CD14-positive monocyte (primary cell): ENCODE measurements around the gene FGD6. TPM values are rescaled to one million over a fixed set of nuclear protein-coding genes. Genes with fewer than 3 reads are reported as not detected.

Source experiments
- DNase-seq, 3 donors: peaks; one replicate each; pipeline ENCODE4 v3.0.0-alpha.2; 2011 to 2022
- H2AFZ ChIP-seq: 2 replicates; pipeline ENCODE4 v1.6.0; 2012; ENCODE audit warnings: mild to moderate bottlenecking, low read depth, low read length, inconsistent platforms; ENCODE audit not compliant: insufficient read depth, poor library complexity, severe bottlenecking
- H3K27ac ChIP-seq, 2 donors: 1 replicate in 1 of 2; 2 replicates in 1 of 2; pipeline ENCODE4 v1.5.1; 2012 to 2013; ENCODE audit warnings: low read length in 2 of 2, control low read depth in 1 of 2, inconsistent platforms in 1 of 2, low read depth in 1 of 2, mild to moderate bottlenecking in 1 of 2
- H3K27me3 ChIP-seq, 2 donors: one replicate each; pipeline versions ENCODE4 v1.6.0 to v1.6.1; 2011 to 2013; ENCODE audit warnings: low read length in 2 of 2; ENCODE audit not compliant: control insufficient read depth in 2 of 2, insufficient read depth in 2 of 2
- H3K36me3 ChIP-seq, 2 donors: replicated peaks in 1 of 2; 1 replicate in 1 of 2; 2 replicates in 1 of 2; pipeline versions ENCODE4 v1.5.1 to v1.6.1; 2012 to 2013; ENCODE audit warnings: low read length in 2 of 2, control low read depth in 1 of 2, inconsistent platforms in 1 of 2, mild to moderate bottlenecking in 1 of 2; ENCODE audit not compliant: insufficient read depth in 2 of 2, control insufficient read depth in 1 of 2
- H3K4me1 ChIP-seq, 2 donors: 1 replicate in 1 of 2; 2 replicates in 1 of 2; pipeline versions ENCODE4 v1.5.1 to v1.6.1; 2012 to 2013; ENCODE audit warnings: low read length in 2 of 2, control low read depth in 1 of 2, inconsistent platforms in 1 of 2, mild to moderate bottlenecking in 1 of 2, moderate library complexity in 1 of 2; ENCODE audit not compliant: insufficient read depth in 2 of 2, control insufficient read depth in 1 of 2
- H3K4me2 ChIP-seq: replicated peaks from 2 replicates; pipeline ENCODE3; 2012; ENCODE audit warnings: low read length, moderate library complexity, mild to moderate bottlenecking; ENCODE audit not compliant: poor library complexity, severe bottlenecking; ENCODE audit errors: extremely low read depth
- H3K4me3 ChIP-seq, 3 experiments: fragments of 200-600 bp in 1 of 3; sonication (generic) in 1 of 3; replicated peaks in 1 of 3; 1 replicate in 2 of 3; 2 replicates in 1 of 3; pipeline ENCODE4 v1.5.1; 2011 to 2013; ENCODE audit warnings: low read length in 3 of 3, mild to moderate bottlenecking in 3 of 3, control low read depth in 2 of 3, low read depth in 2 of 3, inconsistent platforms in 1 of 3, moderate library complexity in 1 of 3
- H3K79me2 ChIP-seq: 2 replicates; pipeline ENCODE4 v1.6.0; 2012; ENCODE audit warnings: mild to moderate bottlenecking, control low read depth, inconsistent platforms, low read length, moderate library complexity; ENCODE audit not compliant: insufficient read depth
- H3K9ac ChIP-seq: 2 replicates; pipeline ENCODE4 v1.6.0; 2017; ENCODE audit warnings: low read length, mild to moderate bottlenecking; ENCODE audit not compliant: insufficient read depth, poor library complexity, severe bottlenecking
- H3K9me3 ChIP-seq, 2 donors: replicated peaks in 1 of 2; 1 replicate in 1 of 2; 2 replicates in 1 of 2; pipeline versions ENCODE4 v1.5.1 to v1.6.1; 2012 to 2013; ENCODE audit warnings: low read length in 2 of 2, control low read depth in 1 of 2; ENCODE audit not compliant: control insufficient read depth in 1 of 2, insufficient read depth in 1 of 2
- H4K20me1 ChIP-seq: 2 replicates; pipeline ENCODE4 v1.6.0; 2012; ENCODE audit warnings: mild to moderate bottlenecking, low read length, control low read depth, moderate library complexity; ENCODE audit not compliant: insufficient read depth
- H3K27ac Mint-ChIP-seq, 7 donors: one replicate each; pipeline ENCODE4 v1.8.0; 2020; ENCODE audit warnings: mild to moderate bottlenecking in 7 of 7, mixed read lengths in 7 of 7, moderate library complexity in 6 of 7, inconsistent platforms in 2 of 7
- H3K27me3 Mint-ChIP-seq, 3 donors: one replicate each; pipeline ENCODE4 v1.8.0; 2021 to 2022; ENCODE audit warnings: low read depth in 3 of 3, mild to moderate bottlenecking in 3 of 3, mixed read lengths in 3 of 3, moderate library complexity in 3 of 3, inconsistent platforms in 1 of 3
- H3K36me3 Mint-ChIP-seq, 2 donors: one replicate each; pipeline ENCODE4 v1.8.0; 2020; ENCODE audit warnings: mixed read lengths in 2 of 2, inconsistent platforms in 1 of 2, mild to moderate bottlenecking in 1 of 2
- H3K4me1 Mint-ChIP-seq: one replicate; pipeline ENCODE4 v1.8.0; 2020; ENCODE audit warnings: mild to moderate bottlenecking, mixed read lengths
- H3K4me3 Mint-ChIP-seq, 2 donors: one replicate each; pipeline ENCODE4 v1.8.0; 2020; ENCODE audit warnings: mild to moderate bottlenecking in 2 of 2, mixed read lengths in 2 of 2, moderate library complexity in 1 of 2
- H3K9me3 Mint-ChIP-seq, 7 donors: one replicate each; pipeline ENCODE4 v1.8.0; 2020 to 2022; ENCODE audit warnings: mixed read lengths in 7 of 7, mild to moderate bottlenecking in 6 of 7, moderate library complexity in 6 of 7, inconsistent platforms in 2 of 7
- WGBS: methylation state at CpG from one replicate; pipeline ENCODE4 v1.1.5; 2013; ENCODE audit warnings: missing lambda C conversion rate; ENCODE audit not compliant: insufficient coverage; 5-methylcytosine and 5-hydroxymethylcytosine counted together
- intact Hi-C, 2 donors: fragments of 100-400 bp; cut with micrococcal nuclease; formaldehyde crosslinking; loops; one replicate each; pipeline versions ENCODE4 v1.15.0 to v1.15.1; 2023
- polyA plus RNA-seq, 3 donors: library from polyadenylated mRNA; depleted of rRNA in 1 of 3; unstranded in 2 of 3; stranded (reverse) in 1 of 3; fragments of 300-500 nt in 2 of 3; fragments of >200 nt in 1 of 3; fragmentation: Illumina TruSeq in 2 of 3; gene quantifications; 1 replicate in 2 of 3; 2 replicates in 1 of 3; pipeline ENCODE4 v1.2.3, GENCODE V29; 2012 to 2021
- TF ChIP-seq, protein P1 (sequence below): fragments of 200-600 bp; IDR thresholded peaks from one replicate; pipeline ENCODE4 v1.8.0; 2022; ENCODE audit warnings: antibody characterized with exemption, mild to moderate bottlenecking

FGD6 gene
- polyA plus RNA-seq, 3 donors = 4.0 to 8.1 (median 5.3) TPM

DNA sequence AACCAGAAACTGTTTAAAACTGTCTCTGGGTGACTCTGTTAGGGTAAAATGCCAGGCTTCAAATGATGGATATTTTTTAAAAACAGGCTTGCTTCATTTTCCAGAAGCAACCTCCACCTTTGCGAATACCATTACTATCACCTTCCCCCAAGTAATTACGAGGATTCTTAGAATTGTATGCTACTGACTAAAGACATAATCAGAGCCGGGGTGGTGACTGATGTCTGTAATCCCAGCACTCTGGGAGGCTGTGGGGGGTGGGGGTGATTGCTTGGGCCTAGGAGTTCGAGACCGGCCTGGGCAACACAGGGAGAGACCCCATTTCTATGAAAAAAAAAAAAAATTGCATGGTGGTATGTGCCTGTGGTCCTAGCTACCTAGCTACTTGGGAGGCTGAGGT is 38.3 kb downstream of the FGD6 start:
- no peak overlapping the region for H3K9ac ChIP-seq
- Mint-ChIP-seq H3K4me3 (no peak overlapping the region), H3K27me3 (peaks cover 0 to 3% (median 1%) of the 10 kb centered on the region in 3 donors), H3K36me3 (peaks cover 4 to 26% of the 10 kb centered on the region in 2 donors), H3K4me1 (peaks cover 6% of the 10 kb centered on the region), H3K27ac (no peak overlapping the region), H3K9me3 (no peaks in the 10 kb centered on the region)
- TF ChIP-seq, protein P1, sequence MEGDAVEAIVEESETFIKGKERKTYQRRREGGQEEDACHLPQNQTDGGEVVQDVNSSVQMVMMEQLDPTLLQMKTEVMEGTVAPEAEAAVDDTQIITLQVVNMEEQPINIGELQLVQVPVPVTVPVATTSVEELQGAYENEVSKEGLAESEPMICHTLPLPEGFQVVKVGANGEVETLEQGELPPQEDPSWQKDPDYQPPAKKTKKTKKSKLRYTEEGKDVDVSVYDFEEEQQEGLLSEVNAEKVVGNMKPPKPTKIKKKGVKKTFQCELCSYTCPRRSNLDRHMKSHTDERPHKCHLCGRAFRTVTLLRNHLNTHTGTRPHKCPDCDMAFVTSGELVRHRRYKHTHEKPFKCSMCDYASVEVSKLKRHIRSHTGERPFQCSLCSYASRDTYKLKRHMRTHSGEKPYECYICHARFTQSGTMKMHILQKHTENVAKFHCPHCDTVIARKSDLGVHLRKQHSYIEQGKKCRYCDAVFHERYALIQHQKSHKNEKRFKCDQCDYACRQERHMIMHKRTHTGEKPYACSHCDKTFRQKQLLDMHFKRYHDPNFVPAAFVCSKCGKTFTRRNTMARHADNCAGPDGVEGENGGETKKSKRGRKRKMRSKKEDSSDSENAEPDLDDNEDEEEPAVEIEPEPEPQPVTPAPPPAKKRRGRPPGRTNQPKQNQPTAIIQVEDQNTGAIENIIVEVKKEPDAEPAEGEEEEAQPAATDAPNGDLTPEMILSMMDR = no peak
- no peak overlapping the region for H2AFZ ChIP-seq
- no CpG with 5 or more reads among the region's 5 CpGs for WGBS
- no peaks in the 10 kb centered on the region for H3K79me2 ChIP-seq
- no peak overlapping the region for H3K27ac ChIP-seq
- no peak overlapping the region for H3K4me3 ChIP-seq
- H3K4me2 ChIP-seq = no peak overlapping the region
- peaks cover 38% of the 10 kb centered on the region for H4K20me1 ChIP-seq
- H3K4me1 ChIP-seq = peaks cover under 1 to 2% of the 10 kb centered on the region in 2 donors
- H3K27me3 ChIP-seq = no peaks in the 10 kb centered on the region
- H3K36me3 ChIP-seq = peaks cover 0 to 2% of the 10 kb centered on the region in 2 donors
- DNase-seq = no peak
- intact Hi-C loops = no loop called here
- no peaks in the 10 kb centered on the region for H3K9me3 ChIP-seq

DNA sequence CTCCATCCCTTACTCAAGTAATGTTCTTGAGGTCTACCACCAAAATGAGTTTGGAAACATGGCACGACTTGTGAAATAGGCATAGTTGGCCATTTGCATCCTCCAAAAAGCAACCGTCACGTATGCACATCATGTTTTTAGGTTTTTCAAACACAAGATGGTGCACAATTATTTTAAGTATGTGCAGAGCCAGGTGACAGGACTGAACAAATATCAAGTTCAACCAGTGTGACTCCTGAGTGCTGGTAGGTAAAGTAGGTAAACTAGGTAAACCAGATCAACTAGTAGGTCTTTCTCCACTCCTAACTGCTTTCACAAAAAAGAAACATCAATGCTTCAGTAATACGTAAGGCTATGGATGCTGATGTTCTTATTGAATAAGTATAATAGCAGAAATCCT is 39.1 kb downstream of the FGD6 start:
- H3K9ac ChIP-seq = no peak overlapping the region
- no peak overlapping the region for H2AFZ ChIP-seq
- H3K9me3 ChIP-seq = no peaks in the 10 kb centered on the region
- H3K27me3 ChIP-seq = no peaks in the 10 kb centered on the region
- 50% methylated on average over 2 of the region's 4 CpGs for whole genome bisulfite sequencing
- no peak overlapping the region for H3K4me2 ChIP-seq
- no peak overlapping the region for H3K4me3 Mint-ChIP-seq
- intact Hi-C loops = no loop called here
- no peak overlapping the region for H3K4me3 ChIP-seq
- no peak overlapping the region for H3K27ac Mint-ChIP-seq
- no peaks in the 10 kb centered on the region for H3K9me3 Mint-ChIP-seq
- H3K36me3 Mint-ChIP-seq = peaks cover 4 to 21% of the 10 kb centered on the region in 2 donors
- peaks cover 8% of the 10 kb centered on the region for H3K4me1 Mint-ChIP-seq
- H4K20me1 ChIP-seq = peaks cover 33% of the 10 kb centered on the region
- DNase-seq = no peak
- H3K4me1 ChIP-seq = no peaks in the 10 kb centered on the region
- no peak overlapping the region for H3K27ac ChIP-seq
- H3K36me3 ChIP-seq = no peaks in the 10 kb centered on the region
- peaks cover 0 to 3% (median 1%) of the 10 kb centered on the region in 3 donors for H3K27me3 Mint-ChIP-seq
- H3K79me2 ChIP-seq = no peaks in the 10 kb centered on the region
- TF ChIP-seq, protein P1 = no peak
